WI38 (cell line): ENCODE results near the gene WWOX.

Experiments
- H3K4me3 ChIP-seq: 2 replicates; pipeline ENCODE4 v1.5.1; 2011; ENCODE audit warnings: low read depth, mild to moderate bottlenecking, control low read depth, low read length
- CTCF ChIP-seq: IDR thresholded peaks from 2 replicates; pipeline ENCODE4 v1.5.1; 2012; ENCODE audit warnings: low read depth, mild to moderate bottlenecking, control low read depth, low read length

WWOX gene

GRCh38 chr16:78405833-78406232 is 306.4 kb downstream of the WWOX start:
- TF ChIP-seq CTCF: no peak
- no peak overlapping the region for H3K4me3 ChIP-seq

- no peak for TF ChIP-seq CTCF
- H3K4me3 ChIP-seq: no peak overlapping the region
Measured at GRCh38 chr16:78407191-78407590, 307.7 kb downstream of the WWOX start.

DNA sequence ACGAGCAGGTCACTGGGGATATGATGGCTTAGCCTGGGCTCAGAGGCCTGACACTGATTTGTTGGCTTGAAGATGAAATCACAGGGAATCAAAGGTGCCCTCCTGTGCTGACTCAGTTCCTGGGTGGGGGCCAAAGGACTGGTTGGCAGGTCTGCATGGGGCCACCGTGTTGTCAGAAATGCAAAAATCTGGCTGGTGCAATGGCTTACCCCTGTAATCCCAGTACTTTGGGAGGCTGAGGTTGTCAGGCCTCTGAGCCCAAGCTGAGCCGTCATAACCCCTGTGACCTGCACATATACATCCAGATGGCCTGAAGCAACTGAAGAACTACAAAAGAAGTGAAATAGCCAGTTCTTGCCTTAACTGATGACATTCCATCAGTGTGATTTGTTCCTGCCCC is 314.2 kb downstream of the WWOX start:
- no peak overlapping the region for H3K4me3 ChIP-seq
- TF ChIP-seq CTCF: no peak

DNA sequence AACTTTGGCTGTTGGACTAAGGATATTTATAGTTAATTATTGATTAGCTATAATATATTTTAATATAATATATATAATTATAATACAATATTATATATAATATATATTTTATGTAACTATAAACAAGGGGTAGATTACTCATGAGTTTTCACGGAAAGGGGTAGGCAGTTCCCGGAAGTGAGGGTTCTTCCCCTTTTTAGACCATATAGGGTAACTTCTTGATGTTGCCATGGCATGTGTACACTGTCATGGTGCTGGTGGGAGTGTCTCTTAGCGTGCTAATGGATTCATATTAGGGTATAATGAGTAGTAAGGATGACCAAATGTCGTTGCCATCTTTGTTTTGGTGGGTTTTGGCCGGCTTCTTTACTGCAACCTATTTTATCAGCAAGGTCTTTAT is 315.6 kb downstream of the WWOX start:
- no peak for TF ChIP-seq CTCF
- no peak overlapping the region for H3K4me3 ChIP-seq

DNA sequence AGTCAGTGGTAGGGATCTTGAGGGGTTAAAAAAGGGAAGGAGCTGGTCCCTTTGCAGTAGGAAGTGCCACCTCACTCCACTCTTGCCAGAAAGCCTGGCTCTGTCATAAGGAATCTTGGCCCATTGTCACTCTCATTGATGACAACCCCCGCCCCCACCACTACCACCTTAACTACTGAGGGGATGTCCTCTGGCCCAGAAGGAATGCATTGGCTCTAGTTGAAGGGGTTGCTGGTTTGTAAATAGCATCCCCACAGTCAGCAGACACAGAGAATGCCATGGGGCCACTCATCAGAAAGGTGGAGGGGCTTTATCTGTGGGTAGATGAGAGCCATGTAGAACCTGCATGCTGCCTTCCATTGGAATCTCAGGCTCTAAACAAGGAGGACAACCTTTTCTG is 316.2 kb downstream of the WWOX start:
- H3K4me3 ChIP-seq: no peak overlapping the region
- no peak for TF ChIP-seq CTCF

- H3K4me3 ChIP-seq: no peak overlapping the region
- no peak for TF ChIP-seq CTCF
Measured at GRCh38 chr16:78416400-78416799, 316.9 kb downstream of the WWOX start.

- no peak overlapping the region for H3K4me3 ChIP-seq
Measured at GRCh38 chr16:78421181-78421708, 321.8 kb downstream of the WWOX start.

More at GRCh38 chr16:78421181-78421708, 321.8 kb downstream of the WWOX start:
- no peak for TF ChIP-seq CTCF
